ENCODE results near the gene PCGF1.

- TF ChIP-seq, protein P1, sequence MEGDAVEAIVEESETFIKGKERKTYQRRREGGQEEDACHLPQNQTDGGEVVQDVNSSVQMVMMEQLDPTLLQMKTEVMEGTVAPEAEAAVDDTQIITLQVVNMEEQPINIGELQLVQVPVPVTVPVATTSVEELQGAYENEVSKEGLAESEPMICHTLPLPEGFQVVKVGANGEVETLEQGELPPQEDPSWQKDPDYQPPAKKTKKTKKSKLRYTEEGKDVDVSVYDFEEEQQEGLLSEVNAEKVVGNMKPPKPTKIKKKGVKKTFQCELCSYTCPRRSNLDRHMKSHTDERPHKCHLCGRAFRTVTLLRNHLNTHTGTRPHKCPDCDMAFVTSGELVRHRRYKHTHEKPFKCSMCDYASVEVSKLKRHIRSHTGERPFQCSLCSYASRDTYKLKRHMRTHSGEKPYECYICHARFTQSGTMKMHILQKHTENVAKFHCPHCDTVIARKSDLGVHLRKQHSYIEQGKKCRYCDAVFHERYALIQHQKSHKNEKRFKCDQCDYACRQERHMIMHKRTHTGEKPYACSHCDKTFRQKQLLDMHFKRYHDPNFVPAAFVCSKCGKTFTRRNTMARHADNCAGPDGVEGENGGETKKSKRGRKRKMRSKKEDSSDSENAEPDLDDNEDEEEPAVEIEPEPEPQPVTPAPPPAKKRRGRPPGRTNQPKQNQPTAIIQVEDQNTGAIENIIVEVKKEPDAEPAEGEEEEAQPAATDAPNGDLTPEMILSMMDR (conservative IDR thresholded peaks at IDR 0.05; ENCODE audit: low read depth, low read length) = no peak
- no peak for TF ChIP-seq EZH2 (IDR thresholded peaks at IDR 0.05; ENCODE audit: borderline replicate concordance, low read depth, low read length, poor library complexity, severe bottlenecking)
Measured at GRCh38 chr2:74462054-74462785, 45.3 kb downstream of the PCGF1 start.
